Skin of body (tissue), 3 donors: ENCODE measurements around the gene PPP1R16B. TPM values are rescaled to one million over a fixed set of nuclear protein-coding genes. Genes with fewer than 3 reads are reported as not detected.
A peak's percentile ranks its signal among the peaks of the same experiment; 100 is the strongest.

ENCODE experiments used
- DNase-seq: peaks from one replicate; lab custom pipeline; 2025; lab: John Stamatoyannopoulos, UW
- small RNA-seq: library from RNA; depleted of rRNA; stranded (forward); fragments of <200 nt; gene quantifications from one replicate; pipeline ENCODE3, GENCODE V24; 2014; ENCODE audit warnings: low replicate concordance
- total RNA-seq: library from RNA; depleted of rRNA; stranded (reverse); fragments of >200 nt; gene quantifications from one replicate; pipeline ENCODE4 v1.2.3, GENCODE V29; 2014

The PPP1R16B gene
- total RNA-seq, 1 donor from 2014 or later = 1.9 TPM

DNA sequence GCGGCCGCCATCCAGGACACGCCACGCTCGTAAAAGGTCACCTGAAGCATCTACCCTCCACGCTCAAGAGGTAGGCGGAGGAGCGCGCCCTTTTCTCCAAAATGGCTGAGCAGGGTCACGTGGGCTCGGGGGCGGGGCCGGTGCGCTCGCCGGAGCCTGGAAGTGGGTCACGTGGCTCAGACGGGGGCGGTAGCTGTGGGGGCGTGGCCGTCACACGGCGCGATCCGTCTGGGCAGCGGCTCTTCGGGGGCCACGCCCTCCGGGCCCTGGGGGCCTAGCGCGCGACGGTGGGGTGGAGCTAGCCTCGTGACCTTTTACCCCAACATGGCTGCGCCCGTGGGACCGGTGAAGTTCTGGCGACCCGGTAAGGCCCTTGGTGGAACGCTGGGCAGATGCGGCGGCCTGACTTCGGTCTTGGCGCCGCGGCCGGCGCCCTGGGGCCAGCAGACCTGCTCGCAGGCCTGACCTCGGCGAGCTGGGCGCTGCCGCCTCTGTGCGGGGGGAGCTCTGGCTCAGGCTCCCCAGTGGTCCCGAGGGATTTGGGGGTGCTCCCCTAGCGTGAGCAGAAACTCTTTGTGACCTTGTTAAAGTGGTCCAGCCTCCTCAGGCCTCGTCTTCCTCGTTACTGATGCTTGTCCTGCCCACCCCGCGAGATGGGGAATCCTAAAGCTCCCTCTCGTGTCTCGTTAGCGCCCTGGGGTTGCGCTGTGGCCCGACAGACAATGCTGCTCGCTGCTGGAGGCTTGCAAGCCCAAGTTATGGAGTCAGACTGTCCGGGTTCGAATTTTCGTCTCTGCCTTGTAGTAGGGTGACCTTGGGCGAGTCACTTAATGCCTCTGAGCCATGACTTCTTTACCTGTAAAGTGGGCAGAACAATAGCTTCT lies 156.8 kb downstream of the PPP1R16B start, which contains the start of gene DHX35:
TSS of gene DHX35 (plus strand) at position 301 of the 884 bp plus-strand sequence. CDS start at position 325, 24 bp downstream.
- DNase-seq = peak; percentile 96

DNA sequence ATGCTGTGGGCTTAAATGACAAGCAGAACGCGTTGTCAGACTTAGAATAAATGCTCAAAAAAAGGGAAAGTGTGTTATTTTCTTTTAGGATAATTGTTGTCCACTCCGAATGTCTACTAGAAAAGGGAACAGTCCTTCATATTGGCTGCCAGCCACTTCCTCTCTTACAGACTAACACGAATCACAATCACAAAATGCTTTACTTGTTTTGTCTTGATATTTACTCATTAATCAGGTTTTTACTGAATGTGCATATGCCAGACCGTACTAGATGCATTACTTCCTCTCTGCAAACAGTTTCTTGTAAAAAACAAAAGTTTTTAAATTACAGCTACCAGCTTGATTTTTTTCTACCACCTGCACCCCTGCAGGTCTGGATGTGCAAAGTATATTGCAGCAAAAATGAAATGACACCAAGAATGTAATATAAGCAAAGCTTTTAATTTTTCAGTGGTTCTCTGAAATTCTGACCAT lies 157.5 kb downstream of the PPP1R16B start:
- DNase-seq = peak; percentile 53

DNA sequence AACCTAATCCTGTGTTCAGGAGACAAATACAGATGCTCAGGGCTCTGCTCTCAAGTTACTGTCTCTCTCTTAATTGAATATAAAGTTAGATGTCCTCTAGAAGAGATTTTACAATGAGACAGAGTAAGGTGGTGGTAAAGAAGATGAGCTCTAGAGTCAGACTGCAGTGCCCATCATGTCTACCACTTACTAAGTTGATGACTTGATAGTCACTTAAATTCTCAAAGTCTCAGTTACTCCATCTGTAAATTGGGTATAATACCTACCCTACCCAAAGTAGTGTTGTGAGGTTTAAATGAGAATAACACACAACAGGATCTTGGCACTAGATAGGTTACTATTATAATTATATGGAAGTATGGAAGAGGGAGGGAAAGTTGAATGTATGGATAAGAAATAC lies 158.2 kb downstream of the PPP1R16B start:
- DNase-seq = no peak

DNA sequence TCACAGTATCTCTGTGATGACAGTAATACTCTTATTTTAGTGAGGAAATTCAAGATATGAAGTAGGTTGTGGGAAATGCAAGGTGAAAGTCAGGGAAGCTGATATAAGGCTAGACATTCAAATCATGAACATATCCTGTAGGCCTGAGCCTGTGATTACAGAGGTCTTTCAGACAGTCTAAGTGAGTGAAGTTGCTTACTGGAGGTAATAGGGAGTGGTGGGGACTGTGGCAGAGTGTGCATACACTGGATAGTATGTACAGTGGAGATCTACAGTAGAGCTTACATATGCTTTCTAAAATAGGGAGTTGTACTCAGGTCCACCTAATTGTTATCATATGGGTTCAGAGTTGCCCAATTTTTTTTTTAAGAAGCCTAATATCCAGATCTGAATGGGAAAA lies 159.8 kb downstream of the PPP1R16B start:
- no peak for DNase-seq

DNA sequence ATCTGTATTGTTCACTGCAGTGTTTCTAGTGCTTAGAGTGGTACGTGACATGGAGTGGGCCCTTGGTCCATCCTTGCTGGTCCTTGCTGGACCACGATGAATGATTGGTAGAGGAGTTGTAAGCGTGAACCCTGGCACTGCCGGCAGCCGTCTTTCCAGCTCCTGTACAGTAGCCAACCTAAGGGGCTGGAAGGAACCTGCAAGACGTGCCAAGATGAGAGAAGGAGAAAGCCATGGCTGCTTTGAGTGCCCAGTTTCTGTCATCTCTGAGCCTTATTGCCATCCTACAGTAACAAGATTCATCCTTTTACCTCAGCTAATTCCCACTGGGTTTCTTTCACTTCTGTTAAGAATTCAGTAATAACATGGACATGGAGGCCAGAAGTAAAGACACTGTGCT lies 162.6 kb downstream of the PPP1R16B start:
- no peak for DNase-seq

DNA sequence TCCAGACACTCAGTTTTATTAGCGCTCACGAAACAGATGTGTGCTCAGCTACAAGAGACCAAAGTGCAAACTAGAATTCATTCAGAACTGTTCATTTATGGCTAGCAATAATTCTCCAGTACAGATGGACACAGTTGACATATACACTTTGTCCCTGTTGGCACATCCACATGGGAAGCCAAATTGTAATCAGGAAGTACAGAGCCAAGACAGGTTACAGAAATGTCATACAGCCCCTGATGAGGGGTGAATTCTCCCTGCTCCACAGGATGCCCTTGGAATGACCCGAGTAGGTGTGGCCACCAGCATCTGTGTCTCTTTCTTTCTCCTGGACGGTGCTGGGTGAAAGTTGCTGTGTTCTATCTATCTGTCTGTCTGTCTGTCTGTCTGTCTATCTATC lies 164.2 kb downstream of the PPP1R16B start:
- no peak for DNase-seq

DNA sequence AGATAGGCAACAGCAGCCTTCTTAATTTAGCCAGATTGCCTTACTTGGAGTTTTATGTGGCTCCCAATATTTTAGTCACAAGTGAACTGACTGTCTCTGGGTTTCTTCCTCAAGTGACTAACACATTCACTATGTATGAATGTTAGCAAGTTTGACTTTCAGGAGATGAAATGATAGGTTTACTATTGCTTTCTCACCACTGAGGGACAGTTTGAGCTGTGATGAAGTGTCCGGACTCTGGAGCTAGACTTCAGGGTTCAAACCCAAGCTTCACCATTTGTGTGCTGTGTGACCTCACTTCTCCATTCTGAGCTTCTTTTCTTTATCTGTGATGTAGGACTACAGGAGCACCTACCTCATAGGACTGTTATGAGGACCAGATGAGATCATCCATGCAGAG lies 164.8 kb downstream of the PPP1R16B start:
- no peak for DNase-seq

Small RNA genes within 50 kb of the gene (small RNA-seq; reads per million reads assigned to genes)
- gene AL023803.1 = not detected

Other genes starting within 250 kb of the PPP1R16B start
- gene ADIG, start 224.5 kb upstream of the PPP1R16B start, total RNA-seq = not detected
- gene ARHGAP40, start 203.9 kb upstream of the PPP1R16B start, total RNA-seq = 3.5 TPM
- gene SLC32A1, start 81.2 kb upstream of the PPP1R16B start, total RNA-seq = not detected
- gene ACTR5, start 57.2 kb upstream of the PPP1R16B start, total RNA-seq = 7.1 TPM
- gene FAM83D, start 120.7 kb downstream of the PPP1R16B start, total RNA-seq = 6.8 TPM
- 12.3 TPM for gene DHX35, start 156.6 kb downstream of the PPP1R16B start, total RNA-seq